AG09319 (cell line): ENCODE measurements around the gene KDM4D.
"Not testable (repeated sequence)": the region's sequence is repeated elsewhere in the genome, so short reads cannot be mapped to it uniquely, and the experiment has no call there.

ENCODE experiments used
- DNase-seq: peaks from one replicate; pipeline ENCODE4 v3.0.0-alpha.2; 2010; ENCODE audit warnings: low read depth; ENCODE audit errors: extremely low read depth
- CTCF ChIP-seq: IDR thresholded peaks from 2 replicates; pipeline ENCODE4 v1.5.1; 2011; ENCODE audit warnings: low read depth, mild to moderate bottlenecking, inconsistent platforms, low read length, moderate library complexity

The KDM4D gene

GRCh38 chr11:95033051-95033450 lies 59.5 kb downstream of the KDM4D start:
- DNase-seq = no peak
- no peak for TF ChIP-seq CTCF

GRCh38 chr11:95035316-95035715 lies 61.8 kb downstream of the KDM4D start:
- DNase-seq = no peak
- TF ChIP-seq CTCF = no peak

GRCh38 chr11:95037356-95038035 lies 64.0 kb downstream of the KDM4D start:
- not testable (repeated sequence) for DNase-seq

DNA sequence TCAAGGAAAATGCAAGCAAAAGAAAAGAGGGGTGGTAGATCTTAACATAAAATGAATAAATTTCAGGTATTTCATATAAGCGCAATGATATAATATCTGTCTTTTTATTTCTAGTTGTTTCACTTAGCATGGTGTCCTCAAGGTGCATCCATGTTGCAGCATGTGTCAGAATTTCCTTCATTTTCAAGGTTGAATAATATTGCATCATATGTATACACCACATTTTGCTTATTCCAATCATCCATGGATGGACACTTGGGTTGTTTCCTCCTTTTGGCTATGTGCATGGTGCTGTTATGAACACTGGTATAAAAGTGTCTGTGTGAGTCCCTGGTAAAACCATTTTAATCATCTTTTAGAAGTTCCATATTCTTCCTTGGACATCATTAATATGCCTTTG lies 68.7 kb downstream of the KDM4D start:
- no peak for TF ChIP-seq CTCF
- no peak for DNase-seq

GRCh38 chr11:95042906-95043305 lies 69.4 kb downstream of the KDM4D start:
- DNase-seq = no peak
- no peak for TF ChIP-seq CTCF

DNA sequence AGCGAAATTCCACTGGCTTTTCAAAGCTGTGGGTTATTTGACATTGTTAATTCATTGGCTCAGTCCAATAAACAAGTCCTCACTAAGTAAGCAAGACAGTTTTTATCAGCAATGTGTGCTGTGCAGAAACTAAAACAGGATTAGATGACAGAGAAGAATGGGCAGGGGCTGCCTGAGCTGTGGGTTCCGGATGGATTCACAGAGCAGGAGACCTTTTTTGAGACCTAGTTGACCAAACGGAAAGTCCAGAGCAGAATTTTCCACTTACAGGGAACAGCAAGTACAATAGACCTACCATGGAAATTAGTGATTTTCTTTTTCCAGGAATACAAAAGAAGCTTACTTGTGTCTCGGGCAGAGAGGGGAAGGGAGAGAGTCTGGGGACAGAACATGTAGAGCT lies 70.5 kb downstream of the KDM4D start:
- no peak for DNase-seq
- no peak for TF ChIP-seq CTCF

DNA sequence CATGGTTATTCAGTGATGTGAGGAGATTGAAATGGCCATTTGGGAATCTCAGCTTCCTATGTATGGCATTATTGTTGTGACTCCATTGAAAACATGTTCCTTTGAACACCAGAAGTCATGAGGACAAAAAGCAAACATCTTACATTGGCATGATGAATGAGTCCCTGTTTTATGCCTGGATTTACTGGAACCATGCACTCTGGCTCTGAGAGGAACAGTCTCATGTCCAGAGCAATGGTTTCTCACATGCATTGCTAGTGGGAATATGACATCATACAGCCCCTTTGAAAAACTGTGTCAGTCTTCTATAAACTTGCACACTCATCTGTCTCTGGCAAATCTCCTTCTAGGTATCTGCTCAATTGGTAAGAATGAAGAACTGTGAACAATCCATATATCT lies 72.3 kb downstream of the KDM4D start:
- DNase-seq = no peak
- TF ChIP-seq CTCF = no peak
